Muscle layer of duodenum (tissue), 2 donors: ENCODE data around the gene RGL1.

Experiments
- H3K27ac ChIP-seq: one replicate; pipeline ENCODE4 v1.7.0; 2013; ENCODE audit warnings: mild to moderate bottlenecking, low read length
- H3K27me3 ChIP-seq: one replicate; pipeline ENCODE4 v1.7.0; 2013; ENCODE audit warnings: low read depth, mild to moderate bottlenecking, control low read depth, low read length
- H3K36me3 ChIP-seq, 2 donors: one replicate each; pipeline ENCODE4 v1.7.0; 2013; ENCODE audit warnings: low read length in 2 of 2, control low read depth in 1 of 2, mild to moderate bottlenecking in 1 of 2; ENCODE audit not compliant: insufficient read depth in 2 of 2, control insufficient read depth in 1 of 2
- H3K4me1 ChIP-seq, 2 donors: one replicate each; pipeline ENCODE4 v1.7.0; 2013; ENCODE audit warnings: low read length in 2 of 2, mild to moderate bottlenecking in 2 of 2, control low read depth in 1 of 2, moderate library complexity in 1 of 2; ENCODE audit not compliant: insufficient read depth in 2 of 2, control insufficient read depth in 1 of 2
- H3K4me3 ChIP-seq, 2 donors: one replicate each; pipeline ENCODE4 v1.7.0; 2013; ENCODE audit warnings: low read length in 2 of 2, low read depth in 1 of 2, mild to moderate bottlenecking in 1 of 2
- H3K9me3 ChIP-seq, 2 donors: one replicate each; pipeline ENCODE4 v1.7.0; 2013; ENCODE audit warnings: low read length in 2 of 2, control low read depth in 1 of 2, mild to moderate bottlenecking in 1 of 2; ENCODE audit not compliant: control insufficient read depth in 1 of 2
- donor health status: healthy.

The RGL1 gene

GRCh38 chr1:183925947-183926346 lies 121.0 kb downstream of the RGL1 start:
- no peak overlapping the region for H3K4me3 ChIP-seq
- no peaks in the 10 kb centered on the region for H3K4me1 ChIP-seq
- no peak overlapping the region for H3K27ac ChIP-seq
- H3K9me3 ChIP-seq, result no peaks in the 10 kb centered on the region
- peaks cover 19 to 27% of the 10 kb centered on the region in 2 donors for H3K36me3 ChIP-seq
- no peaks in the 10 kb centered on the region for H3K27me3 ChIP-seq

DNA sequence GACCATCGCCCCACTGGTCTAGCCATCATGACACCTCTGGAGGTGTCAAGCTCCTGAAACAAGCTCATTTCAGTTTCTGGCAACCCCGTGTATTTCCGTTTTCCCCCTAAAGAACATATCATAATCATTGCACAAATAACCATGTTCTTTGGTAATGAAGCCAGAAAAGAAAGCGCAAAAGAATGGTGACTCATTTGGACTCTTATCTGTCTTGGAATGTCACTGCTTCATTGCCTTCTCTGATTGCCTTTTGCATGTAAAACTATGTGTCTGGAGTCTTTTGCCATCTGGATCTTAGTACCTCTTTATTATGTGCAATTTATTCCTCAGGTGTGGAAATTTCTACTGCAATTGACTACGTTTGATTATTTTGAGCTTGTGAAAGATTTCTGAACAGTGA lies 122.1 kb downstream of the RGL1 start:
- Histone ChIP-seq H3K36me3 (peaks cover 15 to 25% of the 10 kb centered on the region in 2 donors), H3K9me3 (no peaks in the 10 kb centered on the region), H3K4me3 (no peak overlapping the region), H3K27me3 (no peaks in the 10 kb centered on the region), H3K27ac (no peak overlapping the region), H3K4me1 (peaks cover 0 to 4% of the 10 kb centered on the region in 2 donors)

- Histone ChIP-seq H3K4me1 (peaks cover 0 to 6% of the 10 kb centered on the region in 2 donors), H3K27ac (no peak overlapping the region), H3K9me3 (no peaks in the 10 kb centered on the region), H3K27me3 (no peaks in the 10 kb centered on the region), H3K4me3 (no peak overlapping the region), H3K36me3 (peaks cover 0 to 5% of the 10 kb centered on the region in 2 donors)
Measured at GRCh38 chr1:183931646-183932271, 126.8 kb downstream of the RGL1 start.

DNA sequence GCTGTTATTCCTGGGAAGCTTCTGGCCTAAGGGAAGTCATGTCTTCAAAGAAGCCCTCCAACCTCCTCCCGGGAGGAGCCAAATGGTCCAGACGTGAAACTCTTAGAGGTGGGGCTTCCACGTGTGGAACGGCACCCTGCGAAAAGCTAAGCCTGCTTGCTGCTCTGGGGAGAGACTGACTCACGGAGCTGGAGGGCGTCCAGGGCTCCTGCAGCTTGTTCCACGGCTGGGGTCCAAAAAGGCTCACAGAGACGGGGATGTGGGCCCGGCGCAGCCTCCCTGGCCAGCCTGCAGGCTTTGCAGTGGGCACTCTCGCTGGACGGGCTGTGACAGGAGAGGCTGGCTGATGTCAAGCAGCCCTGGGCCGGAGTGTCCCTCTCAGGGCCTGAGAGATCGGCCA lies 127.5 kb downstream of the RGL1 start:
- Histone ChIP-seq H3K27ac (no peak overlapping the region), H3K4me1 (peaks cover 0 to 6% of the 10 kb centered on the region in 2 donors), H3K4me3 (no peak overlapping the region), H3K9me3 (no peaks in the 10 kb centered on the region), H3K36me3 (no peaks in the 10 kb centered on the region), H3K27me3 (no peaks in the 10 kb centered on the region)

GRCh38 chr1:183933528-183934179 lies 128.7 kb downstream of the RGL1 start:
- no peaks in the 10 kb centered on the region for H3K36me3 ChIP-seq
- no peak overlapping the region for H3K27ac ChIP-seq
- H3K4me3 ChIP-seq, result no peak overlapping the region
- H3K9me3 ChIP-seq, result no peaks in the 10 kb centered on the region
- H3K4me1 ChIP-seq, result peaks cover 0 to 6% of the 10 kb centered on the region in 2 donors
- H3K27me3 ChIP-seq, result no peaks in the 10 kb centered on the region

DNA sequence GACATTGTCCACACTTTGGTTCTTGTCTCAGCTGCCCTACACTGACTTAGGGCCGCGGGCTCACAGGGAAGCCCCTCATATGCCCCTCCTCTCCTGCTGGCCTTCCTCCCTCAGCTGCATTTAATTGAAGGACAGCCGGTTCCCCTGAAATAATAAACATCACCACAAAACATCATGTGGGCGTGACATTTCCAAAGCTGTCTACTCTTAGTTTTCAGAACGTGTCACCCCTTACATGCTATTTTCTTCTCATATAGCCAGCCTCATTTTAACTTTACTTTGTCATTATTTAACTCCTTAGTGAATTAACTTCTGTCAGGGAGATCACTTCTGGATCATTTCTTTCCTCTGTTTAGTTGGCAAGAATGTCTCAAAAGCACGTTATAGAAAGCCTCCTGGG lies 129.4 kb downstream of the RGL1 start:
- peaks cover 0 to 6% of the 10 kb centered on the region in 2 donors for H3K4me1 ChIP-seq
- no peak overlapping the region for H3K4me3 ChIP-seq
- no peaks in the 10 kb centered on the region for H3K36me3 ChIP-seq
- H3K27ac ChIP-seq, result no peak overlapping the region
- no peaks in the 10 kb centered on the region for H3K9me3 ChIP-seq
- no peaks in the 10 kb centered on the region for H3K27me3 ChIP-seq

- peaks cover 0 to 6% of the 10 kb centered on the region in 2 donors for H3K4me1 ChIP-seq
- no peaks in the 10 kb centered on the region for H3K9me3 ChIP-seq
- H3K27me3 ChIP-seq, result no peaks in the 10 kb centered on the region
- H3K4me3 ChIP-seq, result no peak overlapping the region
- H3K27ac ChIP-seq, result no peak overlapping the region
- peaks cover 0 to 4% of the 10 kb centered on the region in 2 donors for H3K36me3 ChIP-seq
Measured at GRCh38 chr1:183936009-183936408, 131.1 kb downstream of the RGL1 start.

- H3K4me1 ChIP-seq, result peaks cover 0 to 3% of the 10 kb centered on the region in 2 donors
- peaks cover 0 to 4% of the 10 kb centered on the region in 2 donors for H3K36me3 ChIP-seq
- H3K9me3 ChIP-seq, result no peaks in the 10 kb centered on the region
- no peaks in the 10 kb centered on the region for H3K27me3 ChIP-seq
- no peak overlapping the region for H3K4me3 ChIP-seq
- H3K27ac ChIP-seq, result no peak overlapping the region
Measured at GRCh38 chr1:183936791-183937190, 131.9 kb downstream of the RGL1 start.

- H3K4me1 ChIP-seq, result no peaks in the 10 kb centered on the region
- H3K36me3 ChIP-seq, result peaks cover 0 to 4% of the 10 kb centered on the region in 2 donors
- no peaks in the 10 kb centered on the region for H3K27me3 ChIP-seq
- no peak overlapping the region for H3K4me3 ChIP-seq
- H3K27ac ChIP-seq, result no peak overlapping the region
- H3K9me3 ChIP-seq, result no peaks in the 10 kb centered on the region
Measured at GRCh38 chr1:183937611-183938010, 132.7 kb downstream of the RGL1 start.

DNA sequence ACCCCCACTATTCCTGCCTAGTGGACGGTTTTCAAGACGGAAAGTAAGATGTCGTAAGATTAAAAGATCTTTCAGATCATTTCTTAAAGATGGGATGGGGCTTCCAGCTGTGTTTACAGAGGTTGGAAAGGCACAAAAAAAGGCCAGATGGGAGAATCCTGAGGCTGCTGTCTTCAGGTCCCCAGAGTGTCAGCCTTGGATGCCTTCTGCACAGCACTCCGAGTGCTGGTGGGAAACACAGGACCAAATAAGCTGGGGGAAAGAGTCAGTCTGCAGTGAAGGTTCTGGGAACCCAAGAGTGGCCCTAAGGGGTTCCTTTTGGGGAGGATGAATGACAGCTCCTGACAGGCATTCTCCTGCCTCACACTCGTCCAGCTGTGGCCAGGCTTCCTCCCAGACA lies 136.1 kb downstream of the RGL1 start:
- H3K4me3 ChIP-seq, result no peak overlapping the region
- H3K4me1 ChIP-seq, result no peaks in the 10 kb centered on the region
- H3K27ac ChIP-seq, result no peak overlapping the region
- no peaks in the 10 kb centered on the region for H3K27me3 ChIP-seq
- H3K36me3 ChIP-seq, result peaks cover 0 to 4% of the 10 kb centered on the region in 2 donors
- no peaks in the 10 kb centered on the region for H3K9me3 ChIP-seq

GRCh38 chr1:183942933-183943693 lies 138.2 kb downstream of the RGL1 start:
- Histone ChIP-seq H3K27ac (no peak overlapping the region), H3K4me3 (no peak overlapping the region), H3K36me3 (peaks cover 0 to 4% of the 10 kb centered on the region in 2 donors), H3K4me1 (no peaks in the 10 kb centered on the region), H3K9me3 (no peaks in the 10 kb centered on the region), H3K27me3 (no peaks in the 10 kb centered on the region)
